ENCODE data around the gene AGRN. TPM values are rescaled to one million over a fixed set of nuclear protein-coding genes. Genes with fewer than 3 reads are reported as not detected.

The AGRN gene
- total RNA-seq, 1 experiment from 2014 or later, result 175 TPM

DNA sequence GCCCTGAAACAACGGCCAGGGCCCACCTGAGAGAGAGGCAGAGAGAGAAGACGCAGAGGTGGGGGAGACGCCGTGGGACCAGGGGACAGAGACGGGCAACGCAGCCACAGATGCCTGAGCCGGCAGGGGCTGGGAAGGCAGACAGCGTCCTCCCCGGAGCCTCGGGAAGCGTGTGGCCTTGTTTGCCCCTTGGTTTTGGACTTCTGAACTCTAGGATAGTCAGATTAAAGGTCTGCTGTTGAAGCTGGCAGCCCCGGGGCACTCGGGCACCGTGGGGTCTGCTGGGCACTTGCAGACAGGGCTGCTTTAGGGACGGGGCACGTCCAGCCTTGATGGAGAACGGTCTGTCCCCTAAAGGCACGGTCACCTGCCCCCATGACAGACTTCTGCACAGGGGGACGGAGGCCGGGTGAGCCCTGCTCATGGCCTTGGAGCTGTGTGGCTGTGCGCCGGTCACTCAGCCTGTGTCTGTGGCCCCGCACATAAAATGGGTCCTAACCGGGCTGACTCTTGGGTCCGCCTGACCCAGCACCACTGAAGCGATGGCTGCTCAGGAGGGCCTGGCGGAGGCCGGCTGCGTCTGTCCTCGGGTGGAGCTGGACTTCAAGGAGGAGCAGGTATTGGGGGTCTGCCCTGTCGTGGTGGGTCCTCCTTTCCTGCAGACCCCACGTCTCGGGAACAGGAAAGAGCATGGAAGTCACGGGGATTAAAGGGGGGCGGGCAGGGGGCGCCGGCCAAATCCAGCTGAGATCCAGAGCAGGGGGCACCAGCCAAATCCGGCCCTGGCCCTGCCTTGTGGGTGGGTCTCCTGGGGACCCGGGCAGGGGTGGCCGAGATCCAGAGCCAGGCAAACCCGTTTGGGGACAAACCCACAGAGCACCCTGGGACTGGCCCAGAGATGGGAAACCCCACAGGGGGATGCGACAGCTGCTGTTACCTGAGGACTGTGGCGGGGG, 63.8 kb downstream of the AGRN start:
- H4K91ac ChIP-seq (ENCODE audit: insufficient read length, low read depth, low read length), result no peak overlapping the region
- no peak overlapping the region for H2BK120ac ChIP-seq (ENCODE audit: low read depth, low read length, poor library complexity, severe bottlenecking)
- no peaks in the 10 kb centered on the region for H3K79me2 ChIP-seq (ENCODE audit: insufficient read depth, low read length)
- H3K36me3 Mint-ChIP-seq (ENCODE audit: insufficient read depth in 1 of 3, low read depth in 3 of 3), result peaks cover 0 to 12% (median 0%) of the 10 kb centered on the region in 3 experiments; a peak in 5 of 7 replicates
- DNase-seq, result no peak
- no peak overlapping the region for H2AK5ac ChIP-seq (ENCODE audit: insufficient read length, low read length)
- H3K9me3 ChIP-seq (ENCODE audit: control insufficient read depth, low read depth, low read length), result no peaks in the 10 kb centered on the region
- H3K23me2 ChIP-seq (ENCODE audit: insufficient read length, low read depth, low read length, poor library complexity, severe bottlenecking), result peaks cover 6% of the 10 kb centered on the region
- H3K4ac ChIP-seq (ENCODE audit: low read depth, low read length), result no peak overlapping the region
- peak overlapping the region in 2 of 3 experiments; percentile 68 to 85; a peak in 4 of 7 replicates for H3K27ac Mint-ChIP-seq
- H2AFZ ChIP-seq (ENCODE audit: low read length), result no peak overlapping the region
- H2BK12ac ChIP-seq (ENCODE audit: insufficient read length, low read depth, low read length), result no peak overlapping the region
- no peaks in the 10 kb centered on the region; the same call in 1 of the 2 replicates for H3K4me1 ChIP-seq (ENCODE audit: insufficient read depth, low read length)
- H3K9ac ChIP-seq (ENCODE audit: extremely low read depth, insufficient read length, low read length), result no peak overlapping the region
- H3K18ac ChIP-seq (ENCODE audit: insufficient read length, low read depth, low read length), result no peak overlapping the region
- no peak overlapping the region for H3T11ph ChIP-seq (ENCODE audit: low read length)
- no peak overlapping the region for H2BK15ac ChIP-seq (ENCODE audit: low read depth, low read length)
- H3K27ac ChIP-seq (ENCODE audit: insufficient read length, low read depth, low read length), result no peak overlapping the region
- H3K4me1 Mint-ChIP-seq, result no peaks in the 10 kb centered on the region
- H4K20me1 ChIP-seq (ENCODE audit: control insufficient read depth, insufficient read depth, insufficient read length), result no peaks in the 10 kb centered on the region
- no peak overlapping the region for H2BK5ac ChIP-seq (ENCODE audit: insufficient read length, low read length)
- H2BK20ac ChIP-seq (ENCODE audit: low read depth, low read length, poor library complexity, severe bottlenecking), result no peak overlapping the region
- no peak overlapping the region for H3K23ac ChIP-seq (ENCODE audit: insufficient read length, low read depth, low read length)
- H3K4me2 ChIP-seq (ENCODE audit: insufficient read depth, insufficient read length, low read length), result no peak overlapping the region
- H3K79me1 ChIP-seq (ENCODE audit: insufficient read depth, low read depth, low read length, poor library complexity, severe bottlenecking), result no peaks in the 10 kb centered on the region
- no peak overlapping the region; the same call in 1 of the 2 replicates for H3K14ac ChIP-seq (ENCODE audit: insufficient read depth, low read length)
- H4K5ac ChIP-seq (ENCODE audit: insufficient read length, low read depth, low read length), result no peak overlapping the region
- WGBS (ENCODE audit: extremely low coverage, insufficient read length, low lambda C conversion rate), result no CpG with 5 or more reads among the region's 43 CpGs
- no peaks in the 10 kb centered on the region for H3K9me3 Mint-ChIP-seq
- peaks cover 5% of the 10 kb centered on the region; the same call in 1 of the 2 replicates for H3K27me3 Mint-ChIP-seq (ENCODE audit: low read depth)
- H3K4me3 Mint-ChIP-seq, result no peak overlapping the region
- no peak overlapping the region for H4K8ac ChIP-seq (replicated peaks; ENCODE audit: insufficient read length, low read depth, low read length)
- no peaks in the 10 kb centered on the region for H3K27me3 ChIP-seq (ENCODE audit: insufficient read depth, low read length)
- TF ChIP-seq, protein P1, sequence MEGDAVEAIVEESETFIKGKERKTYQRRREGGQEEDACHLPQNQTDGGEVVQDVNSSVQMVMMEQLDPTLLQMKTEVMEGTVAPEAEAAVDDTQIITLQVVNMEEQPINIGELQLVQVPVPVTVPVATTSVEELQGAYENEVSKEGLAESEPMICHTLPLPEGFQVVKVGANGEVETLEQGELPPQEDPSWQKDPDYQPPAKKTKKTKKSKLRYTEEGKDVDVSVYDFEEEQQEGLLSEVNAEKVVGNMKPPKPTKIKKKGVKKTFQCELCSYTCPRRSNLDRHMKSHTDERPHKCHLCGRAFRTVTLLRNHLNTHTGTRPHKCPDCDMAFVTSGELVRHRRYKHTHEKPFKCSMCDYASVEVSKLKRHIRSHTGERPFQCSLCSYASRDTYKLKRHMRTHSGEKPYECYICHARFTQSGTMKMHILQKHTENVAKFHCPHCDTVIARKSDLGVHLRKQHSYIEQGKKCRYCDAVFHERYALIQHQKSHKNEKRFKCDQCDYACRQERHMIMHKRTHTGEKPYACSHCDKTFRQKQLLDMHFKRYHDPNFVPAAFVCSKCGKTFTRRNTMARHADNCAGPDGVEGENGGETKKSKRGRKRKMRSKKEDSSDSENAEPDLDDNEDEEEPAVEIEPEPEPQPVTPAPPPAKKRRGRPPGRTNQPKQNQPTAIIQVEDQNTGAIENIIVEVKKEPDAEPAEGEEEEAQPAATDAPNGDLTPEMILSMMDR (conservative IDR thresholded peaks at IDR 0.05), result no peak
- H3K56ac ChIP-seq (ENCODE audit: insufficient read length, low read depth, low read length), result no peak overlapping the region

Data from H9 (cell line).